CD1c-positive myeloid dendritic cell (primary cell): Measurements from ENCODE around the gene GNAT2.

Experiments used
- DNase-seq: peaks from one replicate; pipeline ENCODE4 v3.0.0-alpha.2; 2016; ENCODE audit errors: extremely low spot score

The GNAT2 gene

DNA sequence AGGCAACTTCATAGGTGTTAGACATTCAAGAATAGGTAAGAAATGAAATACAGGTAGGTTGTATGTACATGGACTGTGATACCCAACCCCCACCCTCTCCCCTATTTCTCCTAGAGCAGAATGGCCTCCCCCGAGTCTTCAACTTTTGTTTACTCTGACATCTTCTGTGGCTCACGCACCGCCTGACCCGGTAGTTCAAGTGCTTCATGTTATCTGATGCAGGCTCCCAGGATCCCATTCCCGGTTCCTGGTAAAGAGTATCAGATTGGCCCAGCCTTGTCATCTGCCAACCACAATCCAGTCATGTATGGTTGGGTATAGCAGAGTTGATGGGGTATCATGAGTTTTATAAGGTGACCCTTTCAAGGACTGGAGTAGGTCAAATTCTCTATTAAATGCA, 61.9 kb downstream of the GNAT2 start:
- no peak for DNase-seq

GRCh38 chr1:109556563-109556962, 62.9 kb downstream of the GNAT2 start:
- DNase-seq = no peak
